Right lobe of liver (tissue), 6 donors: ENCODE data around the gene SIX2. TPM values are rescaled to one million over a fixed set of nuclear protein-coding genes. Genes with fewer than 3 reads are reported as not detected.

Source experiments
- ATAC-seq, 4 donors: fragments of 200-7000 bp; cut with Tn5 transposase; one replicate each; pipeline ENCODE4 v1.9.1; 2020; ENCODE audit warnings: mild to moderate bottlenecking in 4 of 4, moderate library complexity in 4 of 4
- DNase-seq, 3 donors: peaks; one replicate each; pipeline ENCODE4 v3.0.0-alpha.2; 2020
- H3K27ac ChIP-seq, 3 donors: fragments of 200-600 bp; one replicate each; pipeline ENCODE4 v1.8.0; 2022
- H3K27me3 ChIP-seq, 2 donors: fragments of 200-600 bp; one replicate each; pipeline ENCODE4 v1.8.0; 2022
- H3K36me3 ChIP-seq, 4 donors: fragments of 200-600 bp; sonication (generic) in 1 of 4; one replicate each; pipeline versions ENCODE4 v1.5.1 to v1.8.0; 2017 to 2022; ENCODE audit warnings: control low read depth in 1 of 4
- H3K4me1 ChIP-seq, 4 donors: fragments of 200-600 bp; sonication (generic) in 1 of 4; one replicate each; pipeline versions ENCODE4 v1.5.1 to v1.8.0; 2017 to 2022; ENCODE audit warnings: control low read depth in 1 of 4
- H3K4me3 ChIP-seq, 3 donors: fragments of 200-600 bp; one replicate each; pipeline ENCODE4 v1.8.0; 2022
- H3K9me3 ChIP-seq, 4 donors: fragments of 200-600 bp; sonication (generic) in 1 of 4; one replicate each; pipeline versions ENCODE4 v1.5.1 to v1.8.0; 2017 to 2022; ENCODE audit warnings: control low read depth in 1 of 4
- CTCF ChIP-seq, 4 donors: fragments of 200-600 bp in 3 of 4; fragments of 450-650 bp in 1 of 4; IDR thresholded peaks; one replicate each; pipeline versions ENCODE4 v1.5.1 to v1.8.0; 2016 to 2022; ENCODE audit warnings: antibody characterized with exemption in 4 of 4, mild to moderate bottlenecking in 2 of 4
- POLR2A ChIP-seq: fragments of 450-650 bp; IDR thresholded peaks from one replicate; pipeline ENCODE4 v1.6.1; 2017; ENCODE audit warnings: antibody characterized with exemption, mild to moderate bottlenecking
- WGBS: methylation state at CpG from one replicate; pipeline ENCODE4 v1.1.6; 2018; ENCODE audit warnings: low coverage, low lambda C conversion rate; ENCODE audit not compliant: insufficient coverage; ENCODE audit errors: missing lambda C conversion rate; 5-methylcytosine and 5-hydroxymethylcytosine counted together
- intact Hi-C, 2 donors: fragments of 100-400 bp; cut with DNase I; formaldehyde crosslinking; loops; one replicate each; pipeline versions ENCODE4 v1.11.2 to v1.14.1; 2022
- total RNA-seq, 6 experiments: library from RNA; depleted of rRNA in 2 of 6; stranded (reverse); fragments of >200 nt in 2 of 6; fragmentation: NEBNext Ultra II Directional in 3 of 6; extraction: Animal tissue kit (Norgen Biotek cat#: 25700) in 3 of 6; gene quantifications; one replicate each; pipeline versions ENCODE4 v1.1.0 to v1.2.4, GENCODE V29; 2016 to 2023
- donor health status: DM: no; HTN: yes; CAD: no.
- donor health status: DM: no; HTN: no; CAD: no.
- donor health status: DM: no; HTN: no; CAD: no.
- donor health status: DM: no; HTN: yes; CAD: no.
- donor health status: DM: no; HTN: yes; CAD: no.

Gene SIX2
- total RNA-seq, 6 experiments from 2014 or later = not detected

GRCh38 chr2:45018023-45018422 is 8.8 kb upstream of the SIX2 start:
- WGBS = 38% methylated on average over 1 of the region's 1 CpG
- TF ChIP-seq CTCF (IDR thresholded peaks at IDR 0.05) = no peak
- TF ChIP-seq POLR2A = no peak
- peaks cover 10 to 20% of the 10 kb centered on the region in 2 donors for H3K27me3 ChIP-seq

GRCh38 chr2:45014831-45015230 is 5.6 kb upstream of the SIX2 start:
- 60% methylated on average over 7 of the region's 7 CpGs for whole genome bisulfite sequencing
- Histone ChIP-seq H3K27me3 (peaks cover 27 to 47% of the 10 kb centered on the region in 2 donors), H3K36me3 (no peaks in the 10 kb centered on the region), H3K4me1 (peaks cover 0 to 21% (median 4%) of the 10 kb centered on the region in 4 donors), H3K9me3 (no peaks in the 10 kb centered on the region), H3K4me3 (no peak overlapping the region), H3K27ac (no peak overlapping the region)
- intact Hi-C loops = no loop called here
- DNase-seq (no peak), ATAC-seq (no peak)
- TF ChIP-seq POLR2A = no peak
- TF ChIP-seq CTCF (IDR thresholded peaks at IDR 0.05) = no peak

More at GRCh38 chr2:45018023-45018422, 8.8 kb upstream of the SIX2 start:
- H3K4me1 ChIP-seq = peaks cover 0 to 14% (median 4%) of the 10 kb centered on the region in 4 donors
- no peak overlapping the region for H3K27ac ChIP-seq
- no peaks in the 10 kb centered on the region for H3K9me3 ChIP-seq
- intact Hi-C loops = no loop called here
- ATAC-seq = no peak
- no peak overlapping the region for H3K4me3 ChIP-seq
- no peaks in the 10 kb centered on the region for H3K36me3 ChIP-seq
- no peak for DNase-seq

DNA sequence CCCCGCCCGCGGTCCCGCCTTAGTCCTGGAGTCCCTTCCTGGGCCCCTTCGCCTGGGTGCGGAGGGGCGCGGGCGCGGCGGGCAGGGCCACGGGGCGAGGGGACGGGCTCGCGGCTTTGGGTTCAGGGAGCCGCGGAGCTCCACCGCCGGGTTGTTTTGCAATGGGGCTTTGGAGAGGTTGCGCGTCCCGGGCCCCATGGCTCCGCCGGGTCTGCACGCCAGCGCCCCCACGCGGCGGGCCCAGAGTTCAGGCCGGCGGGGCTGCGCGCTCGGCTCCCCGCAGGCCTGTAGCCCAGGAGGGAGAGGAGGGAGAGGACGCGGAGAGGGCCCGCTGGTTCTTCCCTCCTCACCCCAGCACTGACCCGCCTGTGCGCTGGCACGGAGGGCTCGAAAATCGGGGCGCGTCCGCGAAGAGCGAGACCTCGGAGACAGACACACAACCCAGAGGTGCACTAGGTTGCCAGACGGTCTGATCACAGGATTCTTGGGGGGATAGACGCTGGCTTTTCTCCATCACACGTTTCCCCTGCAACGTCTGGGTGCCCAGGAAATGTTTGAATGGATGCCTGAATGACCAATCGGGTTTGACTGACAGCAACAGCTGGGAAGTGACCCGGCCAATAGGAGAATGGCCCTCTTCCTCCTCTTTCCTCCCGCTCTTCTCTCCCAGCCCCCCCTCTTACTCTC is 4.9 kb upstream of the SIX2 start:
- peaks cover 27 to 47% of the 10 kb centered on the region in 2 donors for H3K27me3 ChIP-seq
- H3K4me1 ChIP-seq = peaks cover 0 to 27% (median 4%) of the 10 kb centered on the region in 4 donors
- intact Hi-C loops = no loop called here
- no peaks in the 10 kb centered on the region for H3K9me3 ChIP-seq
- DNase-seq (peak in 1 of 3 donors; percentile 46), ATAC-seq (peak; percentile 39 to 62 (median 51))
- 13% methylated on average over 8 of the region's 57 CpGs for WGBS
- no peaks in the 10 kb centered on the region for H3K36me3 ChIP-seq
- TF ChIP-seq CTCF (IDR thresholded peaks at IDR 0.05) = peak; percentile 34 to 52 (median 44)
- no peak for TF ChIP-seq POLR2A
- no peak overlapping the region for H3K27ac ChIP-seq
- H3K4me3 ChIP-seq = no peak overlapping the region

DNA sequence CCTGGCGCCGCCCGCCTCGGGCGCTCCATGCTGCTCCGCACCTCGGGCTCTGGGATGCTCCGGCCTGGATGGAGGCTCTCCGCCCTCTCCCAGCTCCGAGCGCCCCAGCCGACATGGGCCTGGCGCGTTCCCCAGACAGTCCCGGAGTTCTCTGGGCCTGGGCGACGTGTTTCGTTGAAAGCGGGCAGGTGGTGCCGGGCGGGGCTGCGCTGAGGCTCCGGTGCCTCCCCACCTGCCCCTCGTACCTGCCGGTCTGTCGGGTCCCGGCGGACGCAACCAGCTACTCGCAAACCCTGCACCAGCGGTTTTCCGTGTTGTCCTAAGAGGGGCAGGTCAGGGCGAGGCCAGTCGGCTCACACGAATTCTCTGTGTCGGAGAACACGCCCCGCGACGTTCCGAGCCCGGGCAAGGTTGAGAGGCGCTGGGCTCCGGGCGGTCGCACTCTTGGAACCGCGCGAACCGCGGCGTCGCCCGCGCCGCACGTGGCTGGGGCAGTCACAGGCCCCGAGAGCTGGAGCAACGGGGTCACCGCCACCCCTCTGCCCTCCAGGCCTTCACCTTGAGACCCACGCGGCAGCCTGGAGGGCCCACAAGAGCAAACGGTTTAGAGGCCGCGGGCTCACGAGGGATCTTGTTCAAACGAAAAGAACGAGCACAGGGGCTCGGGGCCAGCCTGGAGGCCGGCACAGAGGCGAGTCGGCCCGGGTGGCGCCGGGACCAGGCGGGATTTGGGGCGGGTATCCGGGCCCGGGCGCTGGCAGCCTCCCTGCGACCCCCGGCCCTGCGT is 4.2 kb upstream of the SIX2 start:
- peaks cover 0 to 35% (median 6%) of the 10 kb centered on the region in 4 donors for H3K4me1 ChIP-seq
- no peaks in the 10 kb centered on the region for H3K9me3 ChIP-seq
- no peaks in the 10 kb centered on the region for H3K36me3 ChIP-seq
- H3K27ac ChIP-seq = no peak overlapping the region
- intact Hi-C loops = no loop called here
- no peak overlapping the region for H3K4me3 ChIP-seq
- 11% methylated on average over 17 of the region's 83 CpGs for WGBS
- ATAC-seq = no peak
- peaks cover 27 to 50% of the 10 kb centered on the region in 2 donors for H3K27me3 ChIP-seq
- no peak for DNase-seq
- no peak for TF ChIP-seq CTCF (IDR thresholded peaks at IDR 0.05)
- TF ChIP-seq POLR2A = no peak
